Measurements from ENCODE around the gene MDK. TPM values are rescaled to one million over a fixed set of nuclear protein-coding genes. Genes with fewer than 3 reads are reported as not detected.
"Not testable (repeated sequence)": the region's sequence is repeated elsewhere in the genome, so short reads cannot be mapped to it uniquely, and the experiment has no call there.

MDK gene
- total RNA-seq, 3 donors from 2014 or later: 103 to 672 (median 193) TPM

GRCh38 chr11:46378811-46379481, 2.5 kb upstream of the MDK start:
- no peak overlapping the region for H3K4me3 ChIP-seq
- no peak for TF ChIP-seq CTCF (IDR thresholded peaks at IDR 0.05)
- intact Hi-C loops (cut with DNase I, micrococcal nuclease): no loop called here
- DNase-seq: no peak
- no peaks in the 10 kb centered on the region for H3K36me3 ChIP-seq (ENCODE audit: low read depth)
- ATAC-seq: no peak
- H3K9me3 ChIP-seq: no peaks in the 10 kb centered on the region
- H3K4me1 ChIP-seq (ENCODE audit: low read depth): peaks cover 14% of the 10 kb centered on the region

GRCh38 chr11:46379482-46380293, 1.8 kb upstream of the MDK start:
- ATAC-seq (peak; percentile 48), DNase-seq (peak in 2 of 3 donors; percentile 52 to 76)
- H3K9me3 ChIP-seq; intact Hi-C loops (cut with DNase I, micrococcal nuclease); H3K4me3 ChIP-seq; H3K36me3 ChIP-seq (ENCODE audit: low read depth): not testable (repeated sequence)
- H3K4me1 ChIP-seq (ENCODE audit: low read depth): peaks cover 14% of the 10 kb centered on the region

GRCh38 chr11:46380340-46381047, 975 bp upstream of the MDK start:
- peak; percentile 89 to 91 (median 90) for DNase-seq
- H3K36me3 ChIP-seq (ENCODE audit: low read depth): no peaks in the 10 kb centered on the region

GRCh38 chr11:46381819-46382645, 563 bp downstream of the MDK start:
- Histone ChIP-seq H3K4me3 (no peak overlapping the region), H3K9me3 (no peaks in the 10 kb centered on the region), H3K4me1 (ENCODE audit: low read depth) (peaks cover 14% of the 10 kb centered on the region), H3K36me3 (ENCODE audit: low read depth) (no peaks in the 10 kb centered on the region)
- DNase-seq (peak in 1 of 3 donors; percentile 54), ATAC-seq (peak; percentile 2)
- intact Hi-C loops (cut with DNase I, micrococcal nuclease): no loop called here
- TF ChIP-seq CTCF (IDR thresholded peaks at IDR 0.05): no peak

More at GRCh38 chr11:46380340-46381047, 975 bp upstream of the MDK start:
- peak; percentile 69 for ATAC-seq
- peak overlapping the region; percentile 38 for H3K4me3 ChIP-seq
- TF ChIP-seq CTCF (IDR thresholded peaks at IDR 0.05): no peak
- intact Hi-C loops (cut with DNase I, micrococcal nuclease): no loop called here
- no peaks in the 10 kb centered on the region for H3K9me3 ChIP-seq
- peaks cover 14% of the 10 kb centered on the region for H3K4me1 ChIP-seq (ENCODE audit: low read depth)

GRCh38 chr11:46382646-46383403, 1.4 kb downstream of the MDK start:
- intact Hi-C loops (cut with DNase I, micrococcal nuclease): no loop called here
- peak; percentile 12 for ATAC-seq

More at GRCh38 chr11:46382646-46383403, 1.4 kb downstream of the MDK start:
- Histone ChIP-seq H3K9me3 (no peaks in the 10 kb centered on the region), H3K36me3 (ENCODE audit: low read depth) (no peaks in the 10 kb centered on the region), H3K4me3 (no peak overlapping the region), H3K4me1 (ENCODE audit: low read depth) (peaks cover 18% of the 10 kb centered on the region)
- TF ChIP-seq CTCF (IDR thresholded peaks at IDR 0.05): peak; percentile 45
- DNase-seq: no peak
